ENCODE results near the gene SYNC. TPM values are rescaled to one million over a fixed set of nuclear protein-coding genes. Genes with fewer than 3 reads are reported as not detected.

SYNC gene
- total and polyA plus RNA-seq, 9 of the 15 experiments (the other 6 are each of a cell fraction or from before 2014, with no cell fraction given): 0.49 to 1.1 (median 0.87) TPM

DNA sequence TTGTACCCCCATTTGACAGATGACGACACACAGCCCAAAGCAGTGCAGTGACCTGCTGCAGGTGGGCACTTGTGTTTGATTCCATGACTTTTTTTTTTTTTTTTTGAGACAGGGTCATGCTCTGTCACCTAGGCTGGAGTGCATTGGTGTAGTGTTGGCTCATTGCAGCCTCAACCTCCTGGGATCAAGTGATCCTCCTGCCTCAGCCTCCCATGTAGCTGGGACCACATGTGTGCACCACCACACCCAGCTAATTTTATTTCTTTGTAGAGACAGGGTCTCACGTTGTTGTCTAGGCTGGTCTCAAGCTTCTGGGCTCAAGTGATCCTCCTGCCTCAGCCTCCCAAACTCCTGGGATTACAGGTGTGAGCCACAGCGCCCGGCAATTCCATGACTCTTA is 14.9 kb upstream of the SYNC start:
- BruUV-seq (replicated peaks): no TSS peak
- whole genome bisulfite sequencing (ENCODE audit: insufficient coverage, low coverage, missing lambda C conversion rate): 66% methylated on average over 4 of the region's 4 CpGs
- Histone ChIP-seq H3K4me1 (replicated peaks in 1 of 2; ENCODE audit: control insufficient read depth in 2 of 2, insufficient read depth in 2 of 2, low read length in 2 of 2) (peaks cover 26 to 51% of the 10 kb centered on the region in 2 experiments; a peak in 4 of 5 replicates), H3K9ac (ENCODE audit: insufficient read depth in 1 of 2, low read depth in 2 of 2, low read length in 2 of 2) (peak overlapping the region in 1 of 2 experiments; percentile 11; a peak in 1 of 4 replicates), H3K9me1 (ENCODE audit: control insufficient read depth, insufficient read depth, low read length) (no peaks in the 10 kb centered on the region), H3K79me2 (ENCODE audit: control insufficient read depth, insufficient read depth, low read length) (no peaks in the 10 kb centered on the region), H3K4me2 (ENCODE audit: insufficient read depth, low read length) (peak overlapping the region; percentile 89; the same call in 1 of the 2 replicates), H3K36me3 (ENCODE audit: control insufficient read depth, insufficient read depth, low read length) (no peaks in the 10 kb centered on the region), H3K27ac (ENCODE audit: extremely low read depth, low read depth, low read length) (no peak overlapping the region), H3K27me3 (ENCODE audit: control insufficient read depth in 2 of 2, insufficient read depth in 2 of 2, low read length in 2 of 2) (no peaks in the 10 kb centered on the region), H2AFZ (ENCODE audit: low read depth, low read length) (no peak overlapping the region), H4K20me1 (replicated peaks; ENCODE audit: control insufficient read depth, insufficient read depth, low read length) (no peaks in the 10 kb centered on the region), H3K9me3 (replicated peaks; ENCODE audit: control insufficient read depth, insufficient read depth, low read depth, low read length) (no peaks in the 10 kb centered on the region), H3K4me3 (no peak overlapping the region)
- ATAC-seq (no peak), DNase-seq (ENCODE audit: extremely low read depth in 1 of 4, low spot score in 3 of 4) (no peak), FAIRE-seq (no peak)
- in situ Hi-C loops (cut with MboI) (loop anchor here (10.0 kb wide), 1 partner anchor 47 kb away; no protein-coding TSS in a partner anchor), intact Hi-C loops (cut with micrococcal nuclease) (no loop called here)
- ChIA-PET POLR2A (interaction anchor here (0.6 to 8.8 kb wide), 4 partner anchors 58 to 158 kb away, joined by 3 to 116 read pairs (median 6); no protein-coding TSS in a partner anchor), CTCF (ENCODE audit: low intra/inter-chr PET ratio) (no interaction called here)
- TF ChIP-seq ELF4 (CRISPR knock-in tag; IDR thresholded peaks at IDR 0.05) (no peak), ZNF764 (CRISPR knock-in tag; IDR thresholded peaks at IDR 0.05; ENCODE audit: low read depth) (no peak), SMAD4 (CRISPR knock-in tag; conservative IDR thresholded peaks at IDR 0.05) (no peak), TARDBP (IDR thresholded peaks at IDR 0.05) (no peak), RUNX1 (IDR thresholded peaks at IDR 0.05; ENCODE audit: low read depth) (no peak), PCBP1 (IDR thresholded peaks at IDR 0.05; ENCODE audit: low read depth, low read length, poor library complexity, severe bottlenecking) (no peak)
- TF ChIP-seq, protein P1, sequence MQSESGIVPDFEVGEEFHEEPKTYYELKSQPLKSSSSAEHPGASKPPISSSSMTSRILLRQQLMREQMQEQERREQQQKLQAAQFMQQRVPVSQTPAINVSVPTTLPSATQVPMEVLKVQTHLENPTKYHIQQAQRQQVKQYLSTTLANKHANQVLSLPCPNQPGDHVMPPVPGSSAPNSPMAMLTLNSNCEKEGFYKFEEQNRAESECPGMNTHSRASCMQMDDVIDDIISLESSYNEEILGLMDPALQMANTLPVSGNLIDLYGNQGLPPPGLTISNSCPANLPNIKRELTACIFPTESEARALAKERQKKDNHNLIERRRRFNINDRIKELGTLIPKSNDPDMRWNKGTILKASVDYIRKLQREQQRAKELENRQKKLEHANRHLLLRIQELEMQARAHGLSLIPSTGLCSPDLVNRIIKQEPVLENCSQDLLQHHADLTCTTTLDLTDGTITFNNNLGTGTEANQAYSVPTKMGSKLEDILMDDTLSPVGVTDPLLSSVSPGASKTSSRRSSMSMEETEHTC (IDR thresholded peaks at IDR 0.05): no peak
- TF ChIP-seq, protein P2, sequence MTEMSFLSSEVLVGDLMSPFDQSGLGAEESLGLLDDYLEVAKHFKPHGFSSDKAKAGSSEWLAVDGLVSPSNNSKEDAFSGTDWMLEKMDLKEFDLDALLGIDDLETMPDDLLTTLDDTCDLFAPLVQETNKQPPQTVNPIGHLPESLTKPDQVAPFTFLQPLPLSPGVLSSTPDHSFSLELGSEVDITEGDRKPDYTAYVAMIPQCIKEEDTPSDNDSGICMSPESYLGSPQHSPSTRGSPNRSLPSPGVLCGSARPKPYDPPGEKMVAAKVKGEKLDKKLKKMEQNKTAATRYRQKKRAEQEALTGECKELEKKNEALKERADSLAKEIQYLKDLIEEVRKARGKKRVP (CRISPR knock-in tag; IDR thresholded peaks at IDR 0.05): no peak

All from K562 (cell line).